ENCODE results near the gene TIMM10. TPM values are rescaled to one million over a fixed set of nuclear protein-coding genes. Genes with fewer than 3 reads are reported as not detected.

Gene TIMM10
- 52.2 and 74.4 TPM in 2 replicates for total RNA-seq

GRCh38 chr11:57530596-57531507, at the start of gene TIMM10:
TIMM10 (minus strand) TSS chr11:57530754; CDS start chr11:57530189, 565 bp downstream.
- DNase-seq (ENCODE audit: low read depth, low spot score), result peak; percentile 84

- no peak for DNase-seq (ENCODE audit: low read depth, low spot score)
Measured at GRCh38 chr11:57574061-57574460, 43.5 kb upstream of the TIMM10 start.

DNA sequence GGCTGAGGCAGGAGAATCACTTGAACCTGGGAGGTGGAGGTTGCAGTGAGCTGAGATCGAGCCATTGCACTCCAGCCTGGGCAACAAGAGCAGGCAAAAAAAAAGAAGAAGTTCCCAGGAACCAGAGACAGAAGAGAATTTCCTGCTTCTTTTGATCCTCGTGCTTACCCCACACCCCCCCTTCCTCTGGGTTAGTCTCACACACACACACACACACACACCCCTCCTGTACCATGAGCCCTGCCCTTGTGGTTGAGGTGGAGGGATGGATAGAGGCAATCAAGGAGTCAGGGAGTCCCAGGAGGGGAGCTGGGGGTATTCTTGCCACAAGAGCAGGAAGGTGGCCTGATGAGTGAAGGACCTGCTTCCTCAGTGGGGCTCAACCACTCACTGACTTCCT, 41.1 kb upstream of the TIMM10 start:
- no peak for DNase-seq (ENCODE audit: low read depth, low spot score)

- DNase-seq (ENCODE audit: low read depth, low spot score), result no peak
Measured at GRCh38 chr11:57568330-57568766, 37.8 kb upstream of the TIMM10 start.

DNA sequence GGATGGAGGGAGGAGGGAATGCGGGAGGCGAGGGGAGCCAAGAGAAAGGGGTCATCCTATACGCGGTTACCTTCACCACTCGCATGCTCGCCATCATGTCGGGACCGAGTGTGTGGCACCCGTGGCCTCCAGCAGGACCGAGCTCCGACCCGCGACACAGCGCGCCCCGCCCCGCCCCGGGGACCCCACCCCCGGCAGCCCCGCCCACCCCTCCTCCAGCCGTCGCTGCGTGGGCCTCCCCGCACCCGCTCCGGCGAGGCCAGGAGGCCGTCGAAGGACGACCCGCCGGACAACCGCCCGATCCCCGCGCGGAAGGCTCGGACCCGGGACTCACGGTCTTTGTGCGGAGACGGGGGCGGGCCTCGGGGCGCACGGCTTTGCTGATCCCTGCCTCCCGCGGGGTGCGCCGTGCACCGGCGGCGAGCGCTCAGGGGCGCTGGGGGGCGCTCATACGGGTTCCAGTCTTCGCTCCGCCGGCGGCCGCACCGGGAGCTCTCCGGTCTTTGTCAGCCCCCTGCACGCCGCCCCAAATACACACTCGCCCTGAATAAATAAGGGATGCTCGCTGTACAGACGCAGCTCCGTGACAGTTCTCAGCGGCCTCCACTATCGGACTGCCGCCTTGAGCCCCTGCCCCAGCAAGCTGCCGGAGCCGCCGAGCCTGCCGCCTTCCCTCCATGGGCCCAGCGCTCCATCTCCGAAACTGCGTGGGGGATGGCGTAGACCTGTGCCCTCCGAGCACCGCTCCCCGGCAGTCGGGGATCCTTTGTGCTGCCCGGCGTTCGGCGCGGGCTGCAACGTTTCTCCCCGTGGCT, 37.2 kb upstream of the TIMM10 start, which contains the start of gene UBE2L6:
Gene UBE2L6 (minus strand): TSS at position 158 of the 815 bp plus-strand sequence. CDS start 61 bp downstream, at position 97.
- DNase-seq (ENCODE audit: low read depth, low spot score), result no peak

GRCh38 chr11:57566905-57567514, 36.5 kb upstream of the TIMM10 start:
- no peak for DNase-seq (ENCODE audit: low read depth, low spot score)

DNA sequence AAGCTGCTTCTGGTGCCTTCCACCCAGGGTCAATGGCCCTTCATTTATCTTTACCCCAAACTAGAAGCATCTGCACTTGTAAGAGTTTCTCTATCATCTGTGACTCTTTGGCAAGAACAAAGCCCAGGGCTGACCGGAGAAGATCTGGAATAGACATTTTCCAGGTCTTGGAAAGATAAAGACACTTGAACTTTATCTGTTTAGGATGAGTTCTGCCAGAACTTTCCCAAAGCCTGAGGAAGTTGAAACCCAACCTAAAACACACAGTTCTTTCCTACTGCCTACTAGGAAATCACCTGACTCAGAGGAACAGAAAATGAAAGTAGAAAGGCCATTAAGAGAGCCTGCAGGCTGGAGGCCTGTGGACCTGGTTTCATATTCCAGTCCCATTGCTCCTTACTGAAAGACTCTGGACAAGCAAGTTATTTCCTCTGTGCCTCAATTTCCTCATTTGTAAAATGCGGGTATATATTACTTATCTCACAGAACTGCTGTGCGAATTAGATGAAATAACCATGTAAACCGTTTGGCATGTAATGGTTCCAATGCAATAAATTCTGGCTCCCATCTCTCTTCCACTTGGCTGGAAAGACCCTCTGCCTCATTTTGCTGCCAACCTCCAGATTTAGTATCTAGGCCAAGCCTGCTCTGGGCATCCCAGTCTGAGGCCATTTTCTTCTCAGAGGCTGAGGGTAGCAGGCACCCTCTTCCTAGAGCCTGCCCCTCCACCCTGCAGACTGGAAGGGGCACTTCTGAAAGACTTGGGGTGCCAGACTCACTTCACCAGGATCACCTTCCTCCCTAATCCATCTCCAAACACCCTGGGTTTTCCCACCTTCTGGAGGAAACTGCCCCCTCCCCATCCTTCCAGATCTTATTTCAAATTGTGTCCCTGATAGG, 35.7 kb upstream of the TIMM10 start:
- DNase-seq (ENCODE audit: low read depth, low spot score), result no peak

- DNase-seq (ENCODE audit: low read depth, low spot score), result no peak
Measured at GRCh38 chr11:57562596-57562995, 32.0 kb upstream of the TIMM10 start.

DNA sequence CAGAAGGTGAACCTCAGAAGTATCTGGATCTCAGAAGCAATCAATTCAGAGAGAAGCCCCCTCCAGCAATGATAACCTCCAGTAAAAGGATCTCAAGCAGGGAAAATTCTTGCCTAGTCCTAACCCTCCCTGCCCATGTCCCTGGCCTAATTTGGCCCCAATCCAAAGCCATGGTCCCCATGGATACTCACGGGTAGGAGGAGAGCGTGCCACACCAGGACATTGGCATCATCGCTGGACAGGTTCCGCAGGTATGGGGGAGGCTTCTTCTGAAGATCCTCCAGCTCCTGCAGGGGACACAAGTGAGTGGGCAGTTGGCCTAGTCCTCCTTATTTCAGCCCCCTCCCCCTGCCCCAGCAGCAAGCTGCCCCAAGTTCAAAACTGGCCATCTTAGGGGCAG, 29.6 kb upstream of the TIMM10 start:
- no peak for DNase-seq (ENCODE audit: low read depth, low spot score)

DNA sequence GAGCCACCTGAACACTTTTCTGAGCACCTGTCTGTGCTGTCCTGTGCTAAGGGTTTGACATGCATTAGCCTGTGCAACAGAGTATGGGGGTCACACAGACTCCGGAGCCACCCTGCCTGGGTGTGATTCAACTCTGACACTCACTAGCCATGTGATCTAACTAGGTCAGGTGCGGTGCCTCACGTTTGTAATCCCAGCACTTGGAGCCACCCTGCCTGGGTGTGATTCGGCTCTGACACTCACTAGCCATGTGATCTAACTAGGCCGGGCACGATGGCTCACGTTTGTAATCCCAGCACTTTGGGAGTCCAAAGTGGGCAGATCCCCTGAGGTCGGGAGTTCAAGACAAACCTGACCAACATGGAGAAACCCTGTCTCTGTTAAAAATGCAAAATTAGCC, 25.5 kb upstream of the TIMM10 start:
- DNase-seq (ENCODE audit: low read depth, low spot score), result no peak

GRCh38 chr11:57555393-57555792, 24.8 kb upstream of the TIMM10 start:
- DNase-seq (ENCODE audit: low read depth, low spot score), result no peak

GRCh38 chr11:57552479-57552878, 21.9 kb upstream of the TIMM10 start:
- no peak for DNase-seq (ENCODE audit: low read depth, low spot score)

- DNase-seq (ENCODE audit: low read depth, low spot score), result no peak
Measured at GRCh38 chr11:57551941-57552340, 21.4 kb upstream of the TIMM10 start.

DNA sequence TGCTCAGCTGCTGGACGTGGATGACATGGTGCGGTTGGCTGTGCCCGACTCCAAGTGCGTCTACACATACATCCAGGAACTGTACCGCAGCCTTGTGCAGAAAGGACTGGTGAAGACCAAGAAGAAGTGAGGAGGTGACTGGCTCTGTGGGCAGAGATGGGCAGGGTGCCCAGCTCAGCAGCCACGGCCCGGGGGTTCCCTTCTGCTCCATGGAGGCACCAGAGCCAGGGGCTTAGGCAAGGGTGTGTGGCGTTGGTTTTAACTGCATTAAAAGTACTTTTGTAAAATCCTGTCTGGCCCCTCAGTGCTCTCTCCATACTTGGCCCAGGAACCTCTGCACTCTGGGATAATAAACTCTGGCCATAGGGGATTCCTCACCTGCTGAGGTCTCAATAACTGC, 19.4 kb upstream of the TIMM10 start:
- DNase-seq (ENCODE audit: low read depth, low spot score), result no peak

DNA sequence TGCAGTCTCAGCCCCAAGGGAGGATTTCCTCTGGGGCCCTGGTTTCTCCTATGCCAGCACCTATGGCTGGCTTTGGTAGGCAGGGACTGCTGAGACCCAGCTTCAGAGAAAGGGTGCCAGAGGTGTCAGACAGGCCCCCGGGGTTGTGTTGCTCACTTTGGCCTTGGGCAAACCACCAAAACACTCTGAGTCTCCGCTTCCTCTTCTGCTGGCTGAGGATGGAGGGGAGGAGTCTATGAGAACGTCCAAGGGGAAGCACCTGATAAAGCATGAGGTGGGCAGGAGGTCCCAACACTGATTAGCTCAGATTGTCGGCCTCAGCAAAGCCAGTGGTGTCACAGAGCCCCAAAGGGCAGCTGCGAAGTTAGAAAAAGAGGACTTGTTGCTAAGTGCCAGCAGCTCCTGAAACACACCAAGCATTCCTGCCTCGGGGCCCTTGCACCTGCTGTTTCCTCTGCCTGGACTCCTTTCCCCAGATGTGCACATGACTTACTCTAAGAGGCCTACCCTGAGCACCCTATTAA, 17.4 kb upstream of the TIMM10 start:
- DNase-seq (ENCODE audit: low read depth, low spot score), result no peak

GRCh38 chr11:57546869-57547475, 16.4 kb upstream of the TIMM10 start:
- DNase-seq (ENCODE audit: low read depth, low spot score), result no peak

DNA sequence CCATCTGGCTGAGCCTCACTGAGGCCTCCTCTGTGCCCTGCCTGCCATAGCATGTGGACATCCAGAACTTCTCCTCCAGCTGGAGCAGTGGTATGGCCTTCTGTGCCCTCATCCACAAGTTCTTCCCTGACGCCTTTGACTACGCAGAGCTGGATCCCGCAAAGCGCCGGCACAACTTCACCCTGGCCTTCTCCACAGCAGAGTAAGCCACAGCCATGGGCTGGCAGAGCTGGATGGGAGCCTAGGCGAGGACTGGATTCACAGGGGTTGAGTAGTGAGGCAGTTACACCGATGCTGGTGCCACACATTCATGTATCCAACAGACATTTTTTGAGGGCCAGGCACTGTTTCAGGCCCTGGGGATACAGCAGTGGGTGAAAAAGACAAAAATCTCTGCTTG, 15.9 kb upstream of the TIMM10 start:
- no peak for DNase-seq (ENCODE audit: low read depth, low spot score)

- DNase-seq (ENCODE audit: low read depth, low spot score), result no peak
Measured at GRCh38 chr11:57545883-57546282, 15.3 kb upstream of the TIMM10 start.

DNA sequence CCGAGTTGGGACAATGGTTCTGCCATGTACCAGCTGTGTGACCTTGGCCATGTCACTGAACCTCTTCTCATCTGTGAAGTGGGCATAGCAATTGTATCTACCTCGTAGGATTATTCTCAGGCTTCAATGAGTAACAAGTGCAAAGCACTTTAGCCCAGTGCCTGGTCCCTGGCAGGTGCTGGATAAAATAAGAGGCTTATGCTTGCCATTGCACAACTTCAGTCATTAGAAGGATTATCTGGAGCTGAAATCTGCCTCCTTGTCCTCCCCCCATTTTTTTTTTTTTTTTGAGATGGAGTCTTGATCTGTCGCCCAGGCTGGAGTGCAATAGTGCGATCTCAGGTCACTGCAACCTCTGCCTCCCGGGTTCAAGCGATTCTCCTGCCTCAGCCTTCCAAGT, 14.0 kb upstream of the TIMM10 start:
- no peak for DNase-seq (ENCODE audit: low read depth, low spot score)

GRCh38 chr11:57543593-57543992, 13.0 kb upstream of the TIMM10 start:
- DNase-seq (ENCODE audit: low read depth, low spot score), result no peak
